DMS 273 (cell line): ENCODE results near the gene MRPS34.

Experiments
- DNase-seq: peaks from one replicate; lab custom pipeline; 2025; ENCODE audit not compliant: unreplicated experiment; lab: John Stamatoyannopoulos, UW

MRPS34 gene

GRCh38 chr16:1794908-1795666 is 22.2 kb upstream of the MRPS34 start:
- no peak for DNase-seq

- DNase-seq: no peak
Measured at GRCh38 chr16:1794221-1794871, 21.4 kb upstream of the MRPS34 start.

- no peak for DNase-seq
Measured at GRCh38 chr16:1793578-1794220, 20.8 kb upstream of the MRPS34 start, which contains the start of gene IGFALS. Gene IGFALS (minus strand): TSS chr16:1793705. CDS start chr16:1793652, 53 bp downstream.

GRCh38 chr16:1792836-1793577 is 20.1 kb upstream of the MRPS34 start:
- no peak for DNase-seq

GRCh38 chr16:1791943-1792812 is 19.2 kb upstream of the MRPS34 start:
- no peak for DNase-seq

GRCh38 chr16:1791256-1791942 is 18.5 kb upstream of the MRPS34 start:
- DNase-seq: no peak

GRCh38 chr16:1790611-1791255 is 17.8 kb upstream of the MRPS34 start:
- no peak for DNase-seq

- no peak for DNase-seq
Measured at GRCh38 chr16:1790261-1790610, 17.3 kb upstream of the MRPS34 start.

GRCh38 chr16:1789643-1790045 is 16.7 kb upstream of the MRPS34 start:
- DNase-seq: no peak

GRCh38 chr16:1788708-1789100 is 15.8 kb upstream of the MRPS34 start:
- no peak for DNase-seq

- no peak for DNase-seq
Measured at GRCh38 chr16:1788095-1788707, 15.3 kb upstream of the MRPS34 start.

- no peak for DNase-seq
Measured at GRCh38 chr16:1787322-1788094, 14.6 kb upstream of the MRPS34 start.

- DNase-seq: no peak
Measured at GRCh38 chr16:1787056-1787321, 14.1 kb upstream of the MRPS34 start.

GRCh38 chr16:1786242-1787055 is 13.5 kb upstream of the MRPS34 start:
- DNase-seq: no peak

- no peak for DNase-seq
Measured at GRCh38 chr16:1785846-1786170, 12.9 kb upstream of the MRPS34 start.

- DNase-seq: no peak
Measured at GRCh38 chr16:1784977-1785845, 12.3 kb upstream of the MRPS34 start.
